Neural progenitor cell (in vitro differentiated cells): ENCODE measurements around the gene ASXL1. TPM values are rescaled to one million over a fixed set of nuclear protein-coding genes. Genes with fewer than 3 reads are reported as not detected.

ENCODE experiments used
- DNase-seq: peaks from one replicate; pipeline ENCODE4 v3.0.0-alpha.2; 2016; ENCODE audit warnings: low spot score
- H2AFZ ChIP-seq: fragments of 200-600 bp; sonication (generic); replicated peaks from 2 replicates; pipeline ENCODE4 v1.6.1; 2016; ENCODE audit warnings: antibody characterized with exemption
- H3F3A ChIP-seq: fragments of 200-600 bp; sonication (generic); 2 replicates; pipeline ENCODE4 v1.6.1; 2016; ENCODE audit warnings: antibody characterized with exemption, low read depth
- H3K27ac ChIP-seq: fragments of 200-600 bp; sonication (generic); 2 replicates; pipeline ENCODE4 v1.5.1; 2016; ENCODE audit warnings: mild to moderate bottlenecking
- H3K27me3 ChIP-seq: fragments of 200-600 bp; sonication (generic); 2 replicates; pipeline ENCODE4 v1.6.1; 2016; ENCODE audit warnings: mild to moderate bottlenecking, moderate library complexity
- H3K36me3 ChIP-seq: fragments of 200-600 bp; sonication (generic); 2 replicates; pipeline ENCODE4 v1.5.1; 2016
- H3K4me1 ChIP-seq: fragments of 200-600 bp; sonication (generic); 2 replicates; pipeline ENCODE4 v1.6.1; 2016; ENCODE audit warnings: mixed run types
- H3K4me2 ChIP-seq: fragments of 200-600 bp; sonication (generic); 2 replicates; pipeline ENCODE4 v1.6.1; 2016
- H3K4me3 ChIP-seq: fragments of 200-600 bp; sonication (generic); 2 replicates; pipeline ENCODE4 v1.5.1; 2016
- H3K79me2 ChIP-seq: fragments of 200-600 bp; sonication (generic); 2 replicates; pipeline ENCODE4 v1.6.1; 2016; ENCODE audit warnings: low read depth
- H3K9ac ChIP-seq: fragments of 200-600 bp; sonication (generic); 2 replicates; pipeline ENCODE4 v1.6.1; 2016
- H3K9me3 ChIP-seq: fragments of 200-600 bp; sonication (generic); 2 replicates; pipeline ENCODE4 v1.5.1; 2016; ENCODE audit warnings: low read depth
- H4K20me1 ChIP-seq: fragments of 200-600 bp; sonication (generic); 2 replicates; pipeline ENCODE4 v1.6.1; 2016; ENCODE audit warnings: low read depth
- H3K27ac Mint-ChIP-seq: 3 replicates; pipeline ENCODE4 v1.8.0; 2021; ENCODE audit warnings: mixed read lengths
- H3K27me3 Mint-ChIP-seq: 2 replicates; pipeline ENCODE4 v1.8.0; 2022; ENCODE audit warnings: low read depth, mild to moderate bottlenecking, inconsistent platforms, moderate library complexity, mixed read lengths; ENCODE audit not compliant: insufficient read depth
- H3K36me3 Mint-ChIP-seq: 3 replicates; pipeline ENCODE4 v1.8.0; 2021; ENCODE audit warnings: mixed read lengths
- H3K4me1 Mint-ChIP-seq: 3 replicates; pipeline ENCODE4 v1.8.0; 2021; ENCODE audit warnings: mixed read lengths
- H3K4me3 Mint-ChIP-seq: 3 replicates; pipeline ENCODE4 v1.8.0; 2021; ENCODE audit warnings: mild to moderate bottlenecking, moderate library complexity, mixed read lengths
- H3K9me3 Mint-ChIP-seq: 3 replicates; pipeline ENCODE4 v1.8.0; 2020; ENCODE audit warnings: mixed read lengths
- CTCF ChIP-seq: fragments of 200-600 bp; sonication (generic); IDR thresholded peaks from 2 replicates; pipeline ENCODE4 v1.5.1; 2017; ENCODE audit warnings: antibody characterized with exemption, mild to moderate bottlenecking
- EZH2 ChIP-seq: fragments of 200-600 bp; sonication (generic); IDR thresholded peaks from 2 replicates; pipeline ENCODE4 v1.6.1; 2017; ENCODE audit warnings: antibody characterized with exemption, mild to moderate bottlenecking, moderate library complexity
- EZH2phosphoT487 ChIP-seq: fragments of 200-600 bp; sonication (generic); IDR thresholded peaks from 2 replicates; pipeline ENCODE4 v1.6.1; 2017; ENCODE audit warnings: antibody characterized with exemption
- total RNA-seq: library from RNA; depleted of rRNA; stranded (reverse); fragments of >200 nt; gene quantifications from 2 replicates; pipeline ENCODE4 v1.2.3, GENCODE V29; 2015; ENCODE audit warnings: low replicate concordance

The ASXL1 gene
- total RNA-seq, 1 donor from 2014 or later: 48.2 TPM

GRCh38 chr20:32452776-32453466 is 94.8 kb downstream of the ASXL1 start:
- Histone ChIP-seq H3K9ac (no peak overlapping the region), H4K20me1 (peaks cover 27% of the 10 kb centered on the region), H3K4me1 (peaks cover 29% of the 10 kb centered on the region), H3K27me3 (no peaks in the 10 kb centered on the region), H3K36me3 (no peaks in the 10 kb centered on the region), H3K4me2 (no peak overlapping the region), H3K79me2 (peaks cover 11% of the 10 kb centered on the region), H3K9me3 (no peaks in the 10 kb centered on the region), H3K4me3 (no peak overlapping the region), H3F3A (peaks cover 22% of the 10 kb centered on the region), H3K27ac (no peak overlapping the region), H2AFZ (no peak overlapping the region)
- Mint-ChIP-seq H3K27me3 (peaks cover 5% of the 10 kb centered on the region), H3K9me3 (no peaks in the 10 kb centered on the region), H3K4me1 (peaks cover 25% of the 10 kb centered on the region), H3K36me3 (peaks cover 30% of the 10 kb centered on the region), H3K27ac (no peak overlapping the region), H3K4me3 (no peak overlapping the region)
- DNase-seq: no peak
- no peak for TF ChIP-seq CTCF
- no peak for TF ChIP-seq EZH2phosphoT487
- no peak for TF ChIP-seq EZH2

GRCh38 chr20:32453467-32454163 is 95.5 kb downstream of the ASXL1 start:
- H3K9me3 ChIP-seq: no peaks in the 10 kb centered on the region
- H3K9ac ChIP-seq: no peak overlapping the region
- H2AFZ ChIP-seq: no peak overlapping the region
- peaks cover 32% of the 10 kb centered on the region for H3K4me1 Mint-ChIP-seq
- H3K27ac Mint-ChIP-seq: no peak overlapping the region
- H3K27ac ChIP-seq: no peak overlapping the region
- no peaks in the 10 kb centered on the region for H3K27me3 ChIP-seq
- no peak for DNase-seq
- no peaks in the 10 kb centered on the region for H3K36me3 ChIP-seq
- H3K4me2 ChIP-seq: no peak overlapping the region
- H3K4me3 ChIP-seq: no peak overlapping the region
- H3F3A ChIP-seq: peaks cover 25% of the 10 kb centered on the region
- peaks cover 27% of the 10 kb centered on the region for H3K36me3 Mint-ChIP-seq
- H3K79me2 ChIP-seq: peaks cover 11% of the 10 kb centered on the region
- H3K4me1 ChIP-seq: peaks cover 34% of the 10 kb centered on the region
- no peaks in the 10 kb centered on the region for H3K9me3 Mint-ChIP-seq
- H4K20me1 ChIP-seq: peaks cover 30% of the 10 kb centered on the region
- H3K4me3 Mint-ChIP-seq: no peak overlapping the region
- TF ChIP-seq CTCF (no peak), EZH2 (no peak), EZH2phosphoT487 (no peak)
- H3K27me3 Mint-ChIP-seq: peaks cover 5% of the 10 kb centered on the region

GRCh38 chr20:32454164-32455145 is 96.3 kb downstream of the ASXL1 start:
- H2AFZ ChIP-seq: no peak overlapping the region
- Mint-ChIP-seq H3K4me1 (peaks cover 35% of the 10 kb centered on the region), H3K27me3 (peaks cover 3% of the 10 kb centered on the region), H3K36me3 (peaks cover 23% of the 10 kb centered on the region), H3K27ac (peak overlapping the region; percentile 95), H3K9me3 (no peaks in the 10 kb centered on the region), H3K4me3 (no peak overlapping the region)
- H3K4me1 ChIP-seq: peaks cover 34% of the 10 kb centered on the region
- no peak for TF ChIP-seq EZH2phosphoT487
- no peak for TF ChIP-seq EZH2
- no peak for TF ChIP-seq CTCF
- H3K4me2 ChIP-seq: no peak overlapping the region
- H4K20me1 ChIP-seq: peaks cover 30% of the 10 kb centered on the region
- no peak overlapping the region for H3K4me3 ChIP-seq
- no peak overlapping the region for H3K27ac ChIP-seq
- no peak for DNase-seq
- no peaks in the 10 kb centered on the region for H3K9me3 ChIP-seq
- H3K36me3 ChIP-seq: no peaks in the 10 kb centered on the region
- no peak overlapping the region for H3K9ac ChIP-seq
- no peaks in the 10 kb centered on the region for H3K27me3 ChIP-seq
- peaks cover 11% of the 10 kb centered on the region for H3K79me2 ChIP-seq
- peaks cover 25% of the 10 kb centered on the region for H3F3A ChIP-seq
